CD8-positive, alpha-beta memory T cell (primary cell): Measurements from ENCODE around the gene CKAP2L. TPM values are rescaled to one million over a fixed set of nuclear protein-coding genes. Genes with fewer than 3 reads are reported as not detected.

Source experiments
- CTCF ChIA-PET: fragments of 350-600 bp; sonication (Branson Sonifier 250); formaldehyde crosslinking; loops from one replicate; lab custom pipeline; 2021; ENCODE audit warnings: antibody characterized with exemption; lab: Charles Lee
- POLR2A ChIA-PET: fragments of 350-600 bp; sonication (Branson Sonifier 250); formaldehyde crosslinking; loops from one replicate; lab custom pipeline; 2021; ENCODE audit warnings: antibody characterized with exemption; lab: Charles Lee
- DNase-seq, 5 donors: peaks; one replicate each; pipeline versions ENCODE4 v3.0.0 to v3.0.0-alpha.2; 2020 to 2022; ENCODE audit warnings: mixed read lengths in 1 of 5
- H3K27ac ChIP-seq: one replicate; pipeline ENCODE4 v1.7.0; 2013; ENCODE audit warnings: low read depth, mild to moderate bottlenecking, low read length, moderate library complexity
- H3K27me3 ChIP-seq: 2 replicates; pipeline ENCODE4 v1.7.0; 2013; ENCODE audit warnings: low read length, mild to moderate bottlenecking; ENCODE audit not compliant: insufficient read depth, poor library complexity, severe bottlenecking
- H3K36me3 ChIP-seq: 2 replicates; pipeline ENCODE4 v1.7.0; 2013; ENCODE audit warnings: mild to moderate bottlenecking, low read length, moderate library complexity; ENCODE audit not compliant: insufficient read depth
- H3K4me1 ChIP-seq: 2 replicates; pipeline ENCODE4 v1.7.0; 2013; ENCODE audit warnings: mild to moderate bottlenecking, low read length, moderate library complexity; ENCODE audit not compliant: insufficient read depth
- H3K4me3 ChIP-seq: 2 replicates; pipeline ENCODE4 v1.7.0; 2013; ENCODE audit warnings: mild to moderate bottlenecking, low read length
- H3K9me3 ChIP-seq: 2 replicates; pipeline ENCODE4 v1.7.0; 2013; ENCODE audit warnings: mild to moderate bottlenecking, low read length
- H3K27ac Mint-ChIP-seq, 8 donors: one replicate each; pipeline ENCODE4 v1.8.0; 2020 to 2021; ENCODE audit warnings: mixed read lengths in 8 of 8, mild to moderate bottlenecking in 6 of 8, inconsistent platforms in 3 of 8, moderate library complexity in 3 of 8
- H3K27me3 Mint-ChIP-seq, 2 donors: one replicate each; pipeline ENCODE4 v1.8.0; 2020 to 2021; ENCODE audit warnings: mixed read lengths in 2 of 2, mild to moderate bottlenecking in 1 of 2, moderate library complexity in 1 of 2
- H3K36me3 Mint-ChIP-seq, 3 donors: one replicate each; pipeline ENCODE4 v1.8.0; 2020 to 2021; ENCODE audit warnings: mixed read lengths in 3 of 3, inconsistent platforms in 1 of 3, mild to moderate bottlenecking in 1 of 3
- H3K4me1 Mint-ChIP-seq, 3 donors: one replicate each; pipeline ENCODE4 v1.8.0; 2020 to 2021; ENCODE audit warnings: mixed read lengths in 3 of 3, inconsistent platforms in 1 of 3, mild to moderate bottlenecking in 1 of 3
- H3K4me3 Mint-ChIP-seq, 7 donors: one replicate each; pipeline ENCODE4 v1.8.0; 2020 to 2021; ENCODE audit warnings: mixed read lengths in 7 of 7, mild to moderate bottlenecking in 6 of 7, moderate library complexity in 4 of 7, inconsistent platforms in 2 of 7
- H3K9me3 Mint-ChIP-seq, 5 donors: one replicate each; pipeline ENCODE4 v1.8.0; 2020 to 2022; ENCODE audit warnings: mixed read lengths in 5 of 5, mild to moderate bottlenecking in 3 of 5, moderate library complexity in 2 of 5, inconsistent platforms in 1 of 5
- polyA plus RNA-seq: library from polyadenylated mRNA; unstranded; fragments of 300-500 nt; fragmentation: Illumina TruSeq; gene quantifications from one replicate; pipeline ENCODE4 v1.2.3, GENCODE V29; 2021
- total RNA-seq, 2 experiments: library from RNA; stranded (reverse); gene quantifications; one replicate each; pipeline ENCODE4 v1.2.3, GENCODE V29; 2021

The CKAP2L gene
- total and polyA plus RNA-seq, 3 experiments from 2014 or later = 19.1 to 19.6 TPM; not detected in 1

GRCh38 chr2:112714331-112714730, 50.1 kb downstream of the CKAP2L start:
- H3K36me3 Mint-ChIP-seq = no peaks in the 10 kb centered on the region
- H3K4me3 Mint-ChIP-seq = no peak overlapping the region
- no peak overlapping the region for H3K27ac ChIP-seq
- peaks cover 1 to 8% (median 6%) of the 10 kb centered on the region in 3 donors for H3K4me1 Mint-ChIP-seq
- H3K27ac Mint-ChIP-seq = no peak overlapping the region
- DNase-seq = no peak
- no peaks in the 10 kb centered on the region for H3K36me3 ChIP-seq
- CTCF ChIA-PET = interaction anchor here (1.0 kb wide), 1 partner anchor 13 kb away, joined by 3 read pairs; no protein-coding TSS in a partner anchor
- no peaks in the 10 kb centered on the region for H3K27me3 ChIP-seq
- H3K4me1 ChIP-seq = no peaks in the 10 kb centered on the region
- no peak overlapping the region for H3K4me3 ChIP-seq
- H3K9me3 ChIP-seq = no peaks in the 10 kb centered on the region
- H3K9me3 Mint-ChIP-seq = peaks cover 0 to 2% (median 0%) of the 10 kb centered on the region in 5 donors
- H3K27me3 Mint-ChIP-seq = peaks cover 0 to 1% of the 10 kb centered on the region in 2 donors
- POLR2A ChIA-PET = no interaction called here

GRCh38 chr2:112713926-112714325, 50.5 kb downstream of the CKAP2L start:
- no peak overlapping the region for H3K27ac Mint-ChIP-seq

GRCh38 chr2:112713585-112713925, 50.9 kb downstream of the CKAP2L start:
- DNase-seq = no peak
- Histone ChIP-seq H3K36me3 (no peaks in the 10 kb centered on the region), H3K9me3 (no peaks in the 10 kb centered on the region), H3K27ac (no peak overlapping the region), H3K4me3 (no peak overlapping the region), H3K4me1 (no peaks in the 10 kb centered on the region), H3K27me3 (no peaks in the 10 kb centered on the region)
- no peaks in the 10 kb centered on the region for H3K27me3 Mint-ChIP-seq
- no peaks in the 10 kb centered on the region for H3K36me3 Mint-ChIP-seq
- H3K4me3 Mint-ChIP-seq = no peak overlapping the region
- POLR2A ChIA-PET = no interaction called here
- peaks cover 0 to 2% (median 0%) of the 10 kb centered on the region in 5 donors for H3K9me3 Mint-ChIP-seq
- H3K4me1 Mint-ChIP-seq = peaks cover 9 to 14% (median 13%) of the 10 kb centered on the region in 3 donors
- no peak overlapping the region for H3K27ac Mint-ChIP-seq
- CTCF ChIA-PET = interaction anchor here (1.5 kb wide), 1 partner anchor 88 kb away, joined by 3 read pairs; no protein-coding TSS in a partner anchor

More at GRCh38 chr2:112713926-112714325, 50.5 kb downstream of the CKAP2L start:
- H3K27me3 ChIP-seq = no peaks in the 10 kb centered on the region
- H3K4me3 Mint-ChIP-seq = no peak overlapping the region
- no peaks in the 10 kb centered on the region for H3K36me3 ChIP-seq
- no peak overlapping the region for H3K27ac ChIP-seq
- ChIA-PET POLR2A (no interaction called here), CTCF (no interaction called here)
- no peak overlapping the region for H3K4me3 ChIP-seq
- no peaks in the 10 kb centered on the region for H3K9me3 ChIP-seq
- no peak for DNase-seq
- H3K9me3 Mint-ChIP-seq = peaks cover 0 to 2% (median 0%) of the 10 kb centered on the region in 5 donors
- peaks cover 5 to 12% (median 10%) of the 10 kb centered on the region in 3 donors for H3K4me1 Mint-ChIP-seq
- H3K4me1 ChIP-seq = no peaks in the 10 kb centered on the region
- no peaks in the 10 kb centered on the region for H3K36me3 Mint-ChIP-seq
- H3K27me3 Mint-ChIP-seq = no peaks in the 10 kb centered on the region

- ChIA-PET CTCF (interaction anchor here (1.5 kb wide), 1 partner anchor 87 kb away, joined by 3 read pairs; no protein-coding TSS in a partner anchor), POLR2A (no interaction called here)
- Histone ChIP-seq H3K27me3 (no peaks in the 10 kb centered on the region), H3K27ac (no peak overlapping the region), H3K4me1 (no peaks in the 10 kb centered on the region), H3K36me3 (no peaks in the 10 kb centered on the region), H3K4me3 (no peak overlapping the region), H3K9me3 (no peaks in the 10 kb centered on the region)
- Mint-ChIP-seq H3K9me3 (peaks cover 0 to 2% (median 0%) of the 10 kb centered on the region in 5 donors), H3K36me3 (no peaks in the 10 kb centered on the region), H3K27me3 (no peaks in the 10 kb centered on the region), H3K27ac (peak overlapping the region in 1 of 8 donors; percentile 50), H3K4me3 (no peak overlapping the region), H3K4me1 (peaks cover 14 to 19% (median 17%) of the 10 kb centered on the region in 3 donors)
- no peak for DNase-seq
These were observed 51.4 kb downstream of the CKAP2L start for GRCh38 chr2:112712903-112713584.

- no peaks in the 10 kb centered on the region for H3K36me3 Mint-ChIP-seq
These were observed 51.9 kb downstream of the CKAP2L start for GRCh38 chr2:112712465-112712864.

GRCh38 chr2:112710956-112711750, 53.3 kb downstream of the CKAP2L start:
- ChIA-PET CTCF (interaction anchor here (0.6 kb wide), 1 partner anchor 11 kb away, joined by 3 read pairs; no protein-coding TSS in a partner anchor), POLR2A (no interaction called here)
- Histone ChIP-seq H3K27me3 (no peaks in the 10 kb centered on the region), H3K4me3 (no peak overlapping the region), H3K9me3 (no peaks in the 10 kb centered on the region), H3K27ac (no peak overlapping the region), H3K36me3 (no peaks in the 10 kb centered on the region), H3K4me1 (peaks cover 6% of the 10 kb centered on the region)
- no peaks in the 10 kb centered on the region for H3K9me3 Mint-ChIP-seq
- H3K27me3 Mint-ChIP-seq = no peaks in the 10 kb centered on the region
- peak overlapping the region in 1 of 8 donors; percentile 87 for H3K27ac Mint-ChIP-seq
- no peaks in the 10 kb centered on the region for H3K36me3 Mint-ChIP-seq
- peak overlapping the region in 1 of 7 donors; percentile 82 for H3K4me3 Mint-ChIP-seq
- no peak for DNase-seq
- peaks cover 28 to 38% (median 32%) of the 10 kb centered on the region in 3 donors for H3K4me1 Mint-ChIP-seq

More at GRCh38 chr2:112712465-112712864, 51.9 kb downstream of the CKAP2L start:
- H3K9me3 ChIP-seq = no peaks in the 10 kb centered on the region
- Mint-ChIP-seq H3K4me3 (no peak overlapping the region), H3K27ac (no peak overlapping the region), H3K27me3 (no peaks in the 10 kb centered on the region), H3K4me1 (peaks cover 15 to 25% (median 21%) of the 10 kb centered on the region in 3 donors), H3K9me3 (peaks cover 0 to 2% (median 0%) of the 10 kb centered on the region in 5 donors)
- CTCF ChIA-PET = interaction anchor here (1.5 kb wide), 1 partner anchor 87 kb away, joined by 3 read pairs; no protein-coding TSS in a partner anchor
- DNase-seq = no peak
- no peak overlapping the region for H3K4me3 ChIP-seq
- no peaks in the 10 kb centered on the region for H3K27me3 ChIP-seq
- H3K27ac ChIP-seq = no peak overlapping the region
- H3K4me1 ChIP-seq = no peaks in the 10 kb centered on the region
- H3K36me3 ChIP-seq = no peaks in the 10 kb centered on the region
- POLR2A ChIA-PET = no interaction called here

GRCh38 chr2:112709703-112710102, 54.7 kb downstream of the CKAP2L start:
- Histone ChIP-seq H3K4me1 (peaks cover 16% of the 10 kb centered on the region), H3K27ac (no peak overlapping the region), H3K4me3 (no peak overlapping the region), H3K36me3 (no peaks in the 10 kb centered on the region), H3K9me3 (no peaks in the 10 kb centered on the region), H3K27me3 (no peaks in the 10 kb centered on the region)
- H3K4me3 Mint-ChIP-seq = peak overlapping the region in 1 of 7 donors; percentile 15
- no peaks in the 10 kb centered on the region for H3K36me3 Mint-ChIP-seq
- H3K9me3 Mint-ChIP-seq = no peaks in the 10 kb centered on the region
- ChIA-PET POLR2A (interaction anchor here (0.6 kb wide), 1 partner anchor 194 kb away, joined by 4 read pairs; no protein-coding TSS in a partner anchor), CTCF (interaction anchor here (0.7 to 1.7 kb wide), 3 partner anchors 18 to 110 kb away, joined by 3 to 6 read pairs (median 5); no protein-coding TSS in a partner anchor)
- peaks cover 37 to 49% (median 39%) of the 10 kb centered on the region in 3 donors for H3K4me1 Mint-ChIP-seq
- peak overlapping the region in 4 of 8 donors; percentile 44 to 93 (median 86) for H3K27ac Mint-ChIP-seq
- peaks cover 0 to 1% of the 10 kb centered on the region in 2 donors for H3K27me3 Mint-ChIP-seq
- no peak for DNase-seq
